Lower lobe of right lung (tissue), 2 donors: ENCODE results near the gene TCF25. TPM values are rescaled to one million over a fixed set of nuclear protein-coding genes. Genes with fewer than 3 reads are reported as not detected.
"Not testable (repeated sequence)": the region's sequence is repeated elsewhere in the genome, so short reads cannot be mapped to it uniquely, and the experiment has no call there.

Source experiments
- ATAC-seq, 2 donors: fragments of 200-7000 bp; cut with Tn5 transposase; one replicate each; pipeline ENCODE4 v1.9.1; 2020 to 2022; ENCODE audit warnings: mild to moderate bottlenecking in 2 of 2, moderate library complexity in 2 of 2
- DNase-seq: peaks from one replicate; pipeline ENCODE4 v3.0.0-alpha.2; 2020
- H3K27ac ChIP-seq: fragments of 200-600 bp; one replicate; pipeline ENCODE4 v1.8.0; 2022
- H3K27me3 ChIP-seq: fragments of 200-600 bp; one replicate; pipeline ENCODE4 v1.8.0; 2022; ENCODE audit warnings: low read depth
- H3K36me3 ChIP-seq: fragments of 200-600 bp; one replicate; pipeline ENCODE4 v1.8.0; 2022; ENCODE audit warnings: mild to moderate bottlenecking
- H3K4me1 ChIP-seq: fragments of 200-600 bp; one replicate; pipeline ENCODE4 v1.8.0; 2022
- H3K4me3 ChIP-seq: fragments of 200-600 bp; one replicate; pipeline ENCODE4 v1.8.0; 2022; ENCODE audit warnings: mild to moderate bottlenecking
- H3K9me3 ChIP-seq: fragments of 200-600 bp; one replicate; pipeline ENCODE4 v1.8.0; 2022
- CTCF ChIP-seq: fragments of 200-600 bp; IDR thresholded peaks from one replicate; pipeline ENCODE4 v1.8.0; 2022; ENCODE audit warnings: antibody characterized with exemption, mild to moderate bottlenecking
- intact Hi-C: fragments of 100-400 bp; cut with DNase I; formaldehyde crosslinking; loops from one replicate; pipeline ENCODE4 v1.11.0; 2022
- total RNA-seq: library from RNA; stranded (reverse); fragmentation: NEBNext Ultra II Directional; extraction: Animal tissue kit (Norgen Biotek cat#: 25700); gene quantifications from one replicate; pipeline ENCODE4 v1.2.1, GENCODE V29; 2021
- donor health status: DM: no; HTN: yes; CAD: no; lungs with severe emphysema.

The TCF25 gene
- total RNA-seq, 1 donor from 2014 or later, result 152 TPM

GRCh38 chr16:89869911-89870310 lies 3.5 kb upstream of the TCF25 start:
- H3K36me3 ChIP-seq, result peaks cover 5% of the 10 kb centered on the region
- no peak for TF ChIP-seq CTCF
- ATAC-seq (no peak), DNase-seq (no peak)
- H3K4me1 ChIP-seq, result peaks cover 18% of the 10 kb centered on the region
- no peak overlapping the region for H3K4me3 ChIP-seq
- no peak overlapping the region for H3K27ac ChIP-seq
- H3K27me3 ChIP-seq, result no peaks in the 10 kb centered on the region
- peaks cover 7% of the 10 kb centered on the region for H3K9me3 ChIP-seq
- intact Hi-C loops, result loop anchor here (10.0 kb wide), 1 partner anchor 165 kb away; the partner anchor contains the start of gene SPATA2L

DNA sequence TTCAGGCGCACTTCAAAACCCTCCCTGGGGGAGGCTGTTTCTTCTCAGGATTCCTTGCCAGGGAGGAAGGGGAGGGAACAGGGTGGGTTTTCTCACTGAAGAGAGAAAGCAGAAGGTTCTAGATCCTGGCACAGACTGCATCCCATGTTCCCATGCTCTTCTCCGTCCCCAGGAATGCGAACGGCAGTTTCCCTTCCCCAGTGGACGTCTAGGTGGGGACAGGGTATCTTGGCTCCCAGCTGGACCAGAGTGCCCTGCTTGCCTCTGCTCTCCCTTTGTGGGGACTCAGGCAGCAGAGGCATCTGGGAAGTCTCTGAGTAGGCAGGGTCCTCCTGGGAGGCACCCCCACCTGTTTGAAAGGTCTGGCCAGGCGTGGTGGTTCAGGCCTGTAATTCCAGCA lies 3.0 kb upstream of the TCF25 start:
- TF ChIP-seq CTCF, result no peak
- DNase-seq, result no peak
- intact Hi-C loops, result no loop called here
- ATAC-seq, result no peak
- H3K4me3 ChIP-seq, result no peak overlapping the region
- H3K27me3 ChIP-seq, result no peaks in the 10 kb centered on the region
- H3K9me3 ChIP-seq, result peaks cover 7% of the 10 kb centered on the region
- peaks cover 9% of the 10 kb centered on the region for H3K36me3 ChIP-seq
- peaks cover 19% of the 10 kb centered on the region for H3K4me1 ChIP-seq
- no peak overlapping the region for H3K27ac ChIP-seq

DNA sequence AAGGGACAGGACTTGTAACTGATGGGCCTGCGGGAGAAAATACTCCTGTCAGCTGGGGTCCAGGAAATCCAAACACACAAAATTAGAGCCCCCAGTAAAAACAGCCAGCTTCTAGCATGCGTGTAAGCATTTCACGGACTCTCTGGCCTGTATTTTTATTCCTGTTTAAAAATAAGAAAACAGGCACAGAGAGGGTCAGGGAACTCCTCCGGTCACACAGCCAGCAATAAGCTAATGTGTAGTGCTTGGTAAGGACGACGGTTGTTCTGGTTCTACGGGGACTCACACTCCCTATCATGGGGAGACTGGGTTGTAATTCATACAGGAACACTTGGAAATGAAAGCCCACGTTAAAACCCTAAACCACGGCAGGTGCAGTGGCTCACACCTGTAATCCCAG lies 1.5 kb upstream of the TCF25 start:
- ATAC-seq (no peak), DNase-seq (no peak)
- TF ChIP-seq CTCF, result no peak
- Histone ChIP-seq H3K9me3 (peaks cover 7% of the 10 kb centered on the region), H3K27ac (no peak overlapping the region), H3K36me3 (peaks cover 21% of the 10 kb centered on the region), H3K4me1 (peaks cover 19% of the 10 kb centered on the region), H3K4me3 (peak overlapping the region; percentile 95), H3K27me3 (no peaks in the 10 kb centered on the region)
- intact Hi-C loops, result no loop called here

GRCh38 chr16:89873972-89874689 lies 739 bp downstream of the TCF25 start:
- no peaks in the 10 kb centered on the region for H3K27me3 ChIP-seq
- DNase-seq (peak; percentile 97), ATAC-seq (peak; percentile 94 to 96)
- peak overlapping the region; percentile 95 for H3K4me3 ChIP-seq
- peaks cover 32% of the 10 kb centered on the region for H3K36me3 ChIP-seq
- H3K27ac ChIP-seq, result peak overlapping the region; percentile 97
- intact Hi-C loops, result no loop called here
- peaks cover 19% of the 10 kb centered on the region for H3K4me1 ChIP-seq
- H3K9me3 ChIP-seq, result no peaks in the 10 kb centered on the region
- TF ChIP-seq CTCF, result no peak

GRCh38 chr16:89879123-89879522 lies 5.7 kb downstream of the TCF25 start:
- H3K9me3 ChIP-seq, H3K27ac ChIP-seq, intact Hi-C loops, H3K27me3 ChIP-seq, DNase-seq, H3K4me3 ChIP-seq, ATAC-seq: not testable (repeated sequence)
- H3K4me1 ChIP-seq, result peaks cover 11% of the 10 kb centered on the region
- peaks cover 77% of the 10 kb centered on the region for H3K36me3 ChIP-seq

DNA sequence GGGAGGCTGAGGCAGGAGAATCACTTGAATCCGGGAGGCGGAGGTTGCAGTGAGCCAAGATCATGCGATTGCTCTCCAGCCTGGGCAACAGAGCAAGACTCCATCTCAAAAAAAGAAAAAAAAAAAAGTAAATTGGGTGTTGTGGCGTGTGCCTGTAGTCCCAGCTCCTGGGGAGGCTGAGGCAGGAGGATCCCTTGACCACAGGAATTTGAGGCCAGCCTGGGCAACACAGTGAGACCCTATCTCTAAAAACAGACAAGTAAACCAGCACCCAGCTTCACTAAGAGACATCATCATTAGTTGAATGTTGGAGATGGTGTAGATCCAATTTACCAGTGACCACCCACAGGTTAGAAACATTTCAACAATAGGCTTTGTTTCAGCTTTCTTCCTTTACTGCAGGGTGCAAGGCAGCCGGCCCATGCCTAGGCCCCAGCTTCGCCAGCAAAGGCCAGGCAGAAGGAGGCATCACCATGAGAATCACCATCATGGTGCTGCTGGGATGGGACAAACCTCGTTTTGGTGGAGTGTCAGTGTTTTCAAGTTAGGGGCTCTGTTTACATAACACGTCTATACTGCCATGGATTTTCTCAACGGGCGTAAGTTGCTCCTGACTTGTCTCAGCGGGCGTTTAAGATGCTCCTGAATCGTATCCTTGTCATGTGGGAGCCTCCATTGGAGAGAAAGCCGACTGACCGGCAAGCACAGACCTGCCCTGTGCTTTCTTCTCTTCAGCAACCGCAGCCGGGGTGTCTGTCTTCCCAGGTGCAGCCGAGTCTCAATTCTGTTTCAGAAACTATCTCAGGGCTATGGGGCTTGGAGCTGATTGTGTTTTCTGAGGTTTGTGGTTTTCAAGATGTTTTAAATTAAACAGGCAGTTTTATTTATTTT lies 7.3 kb downstream of the TCF25 start:
- DNase-seq (no peak), ATAC-seq (no peak)
- intact Hi-C loops, result no loop called here
- H3K27ac ChIP-seq, result no peak overlapping the region
- H3K36me3 ChIP-seq, result peaks cover 79% of the 10 kb centered on the region
- no peaks in the 10 kb centered on the region for H3K9me3 ChIP-seq
- H3K27me3 ChIP-seq, result no peaks in the 10 kb centered on the region
- TF ChIP-seq CTCF, result no peak
- no peaks in the 10 kb centered on the region for H3K4me1 ChIP-seq
- no peak overlapping the region for H3K4me3 ChIP-seq
